Vagina (tissue), 2 donors: ENCODE measurements around the gene NEIL1. TPM values are rescaled to one million over a fixed set of nuclear protein-coding genes. Genes with fewer than 3 reads are reported as not detected.

Experiments
- DNase-seq, 2 donors: peaks; one replicate each; pipeline ENCODE4 v3.0.0-alpha.2; 2017; ENCODE audit errors: extremely low spot score in 2 of 2
- H3K27ac ChIP-seq: fragments of 200-600 bp; sonication (generic); one replicate; pipeline ENCODE4 v1.5.1; 2019
- H3K27me3 ChIP-seq: fragments of 200-600 bp; sonication (generic); one replicate; pipeline ENCODE4 v1.5.1; 2019
- H3K36me3 ChIP-seq, 2 donors: fragments of 200-600 bp; sonication (generic); one replicate each; pipeline ENCODE4 v1.5.1; 2017 to 2019
- H3K4me1 ChIP-seq: fragments of 200-600 bp; sonication (generic); one replicate; pipeline ENCODE4 v1.5.1; 2019
- H3K4me3 ChIP-seq, 2 donors: fragments of 200-600 bp; sonication (generic); 1 replicate in 1 of 2; 2 replicates in 1 of 2; pipeline ENCODE4 v1.5.1; 2016 to 2019
- H3K9me3 ChIP-seq: fragments of 200-600 bp; sonication (generic); one replicate; pipeline ENCODE4 v1.5.1; 2019
- POLR2A ChIP-seq, 2 donors: fragments of 450-650 bp; IDR thresholded peaks; one replicate each; pipeline ENCODE4 v1.6.1; 2017; ENCODE audit warnings: antibody characterized with exemption in 2 of 2, mild to moderate bottlenecking in 2 of 2, moderate library complexity in 2 of 2
- POLR2AphosphoS5 ChIP-seq, 2 donors: sonication (generic); formaldehyde crosslinking; IDR thresholded peaks; one replicate each; pipeline ENCODE4 v1.9.0; 2017; ENCODE audit warnings: antibody characterized with exemption in 2 of 2, mild to moderate bottlenecking in 2 of 2, low read depth in 1 of 2; ENCODE audit not compliant: insufficient read depth in 1 of 2
- intact Hi-C: fragments of 100-400 bp; cut with DNase I; formaldehyde crosslinking; loops from one replicate; pipeline ENCODE4 v1.15.1; 2023
- microRNA counts, 2 donors: library from miRNA; unstranded; fragments of <30 nt; microRNA quantifications; one replicate each; lab custom pipeline; 2016 to 2017
- microRNA-seq: library from miRNA; unstranded; fragments of <30 nt; microRNA quantifications from one replicate; pipeline ENCODE4, GENCODE V29; 2017; ENCODE audit warnings: borderline number of aligned reads, borderline replicate concordance
- total RNA-seq: library from RNA; depleted of rRNA; stranded (reverse); fragments of >200 nt; gene quantifications from one replicate; pipeline ENCODE4 v1.2.3, GENCODE V29; 2016
- TF ChIP-seq, protein P1 (sequence below), 3 experiments: fragments of 450-650 bp in 2 of 3; fragments of 200-600 bp in 1 of 3; sonication (generic) in 1 of 3; IDR thresholded peaks; one replicate each; pipeline ENCODE4 v1.5.1; 2017 to 2019; ENCODE audit warnings: antibody characterized with exemption in 3 of 3, mild to moderate bottlenecking in 2 of 3, moderate library complexity in 2 of 3

NEIL1 gene
- total RNA-seq, 1 donor from 2014 or later, result 69.2 TPM

DNA sequence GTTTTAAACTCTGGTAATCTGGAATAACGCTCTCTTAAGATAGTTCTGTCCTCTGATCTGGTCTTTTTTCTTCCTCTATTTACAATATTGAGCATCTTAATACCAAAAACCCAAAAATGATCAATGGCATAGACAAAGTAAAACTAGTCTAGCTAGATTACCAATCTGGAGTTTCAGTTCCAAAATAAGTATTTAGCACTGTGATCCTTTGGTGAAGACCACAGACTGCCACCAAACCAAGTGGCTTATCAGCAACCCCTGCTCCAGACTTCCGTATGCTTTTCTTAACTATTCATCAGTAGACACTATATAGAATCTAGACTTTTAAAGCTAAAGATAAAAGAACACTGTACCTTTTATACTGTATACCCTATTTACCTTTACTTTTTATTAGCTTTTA lies 57.1 kb downstream of the NEIL1 start:
- Histone ChIP-seq H3K4me3 (no peak overlapping the region), H3K36me3 (peaks cover 0 to 80% of the 10 kb centered on the region in 2 donors), H3K4me1 (no peaks in the 10 kb centered on the region), H3K27ac (no peak overlapping the region), H3K27me3 (no peaks in the 10 kb centered on the region), H3K9me3 (no peaks in the 10 kb centered on the region)
- TF ChIP-seq, protein P1, sequence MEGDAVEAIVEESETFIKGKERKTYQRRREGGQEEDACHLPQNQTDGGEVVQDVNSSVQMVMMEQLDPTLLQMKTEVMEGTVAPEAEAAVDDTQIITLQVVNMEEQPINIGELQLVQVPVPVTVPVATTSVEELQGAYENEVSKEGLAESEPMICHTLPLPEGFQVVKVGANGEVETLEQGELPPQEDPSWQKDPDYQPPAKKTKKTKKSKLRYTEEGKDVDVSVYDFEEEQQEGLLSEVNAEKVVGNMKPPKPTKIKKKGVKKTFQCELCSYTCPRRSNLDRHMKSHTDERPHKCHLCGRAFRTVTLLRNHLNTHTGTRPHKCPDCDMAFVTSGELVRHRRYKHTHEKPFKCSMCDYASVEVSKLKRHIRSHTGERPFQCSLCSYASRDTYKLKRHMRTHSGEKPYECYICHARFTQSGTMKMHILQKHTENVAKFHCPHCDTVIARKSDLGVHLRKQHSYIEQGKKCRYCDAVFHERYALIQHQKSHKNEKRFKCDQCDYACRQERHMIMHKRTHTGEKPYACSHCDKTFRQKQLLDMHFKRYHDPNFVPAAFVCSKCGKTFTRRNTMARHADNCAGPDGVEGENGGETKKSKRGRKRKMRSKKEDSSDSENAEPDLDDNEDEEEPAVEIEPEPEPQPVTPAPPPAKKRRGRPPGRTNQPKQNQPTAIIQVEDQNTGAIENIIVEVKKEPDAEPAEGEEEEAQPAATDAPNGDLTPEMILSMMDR (IDR thresholded peaks at IDR 0.05), result no peak
- TF ChIP-seq POLR2AphosphoS5 (IDR thresholded peaks at IDR 0.05; ENCODE audit: insufficient read depth in 1 of 2, low read depth in 1 of 2) (no peak), POLR2A (IDR thresholded peaks at IDR 0.05) (no peak)
- intact Hi-C loops, result no loop called here
- DNase-seq, result no peak

MicroRNA genes within 50 kb of the gene (microRNA counts, 767-probe panel; counts per million panel counts)
- 1,705 to 2,222 counts per million in 2 donors for microRNA hsa-miR-631 (lab: Ali Mortazavi, UCI)

Small RNA genes within 50 kb of the gene (microRNA-seq; reads per million reads assigned to microRNA genes)
- gene MIR631, result not detected

Other genes with a start within 250 kb of the NEIL1 start
- 20.9 TPM for gene C15orf39, start 145.2 kb upstream of the NEIL1 start, total RNA-seq
- gene GOLGA6C, start 88.7 kb upstream of the NEIL1 start, total RNA-seq, result not detected
- not detected for gene GOLGA6D, start 64.2 kb upstream of the NEIL1 start, total RNA-seq
- gene COMMD4, start 11.0 kb upstream of the NEIL1 start, total RNA-seq, result 57.5 TPM
- 198 TPM for gene MAN2C1, start 21.6 kb downstream of the NEIL1 start, total RNA-seq
- gene SIN3A, start 104.7 kb downstream of the NEIL1 start, total RNA-seq, result 59.2 TPM
- 18.2 TPM for gene PTPN9, start 232.3 kb downstream of the NEIL1 start, total RNA-seq